ENCODE measurements around the gene TGFBR3.

TGFBR3 gene

DNA sequence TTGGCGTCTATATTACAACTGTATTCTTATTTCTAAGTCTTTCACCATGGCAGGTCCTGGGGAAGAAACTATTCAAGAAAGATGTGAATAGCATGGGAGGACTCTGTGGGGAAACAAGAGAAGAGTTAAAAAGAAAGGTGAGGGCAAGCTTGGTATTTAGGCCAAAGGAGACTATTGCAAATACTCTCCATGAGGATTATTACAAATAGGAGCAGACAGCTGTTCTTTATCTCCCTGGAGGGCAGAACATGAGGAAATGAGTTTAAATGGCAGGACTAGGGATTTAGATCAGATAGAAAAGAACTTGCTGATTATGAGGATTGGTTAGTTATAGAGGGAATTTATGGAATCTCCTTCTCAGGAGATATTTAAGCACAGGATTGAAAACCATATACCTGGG lies 198.5 kb downstream of the TGFBR3 start:
- peak; percentile 38 to 84 for DNase-seq

DNA sequence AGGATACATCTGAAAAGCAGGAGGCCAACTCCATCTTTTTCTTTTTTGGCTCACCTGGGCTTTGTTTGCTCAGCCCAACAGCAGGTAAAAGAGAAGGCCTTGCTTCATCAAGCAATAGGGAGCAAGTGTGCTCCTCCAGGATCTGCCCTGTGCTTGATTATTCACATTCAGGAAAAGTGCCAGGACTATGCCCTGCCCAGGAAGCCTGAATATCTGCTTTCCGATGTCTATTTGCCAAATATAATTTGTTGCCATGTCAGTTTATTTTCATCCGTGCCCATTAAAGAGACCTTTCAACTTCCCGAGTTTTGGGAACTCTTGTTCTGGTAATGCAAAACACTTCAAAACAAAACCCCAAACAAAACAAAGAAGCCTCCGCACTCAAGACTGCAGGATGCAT lies 200.0 kb downstream of the TGFBR3 start:
- Histone ChIP-seq H3K14ac (ENCODE audit: low read length) (no peak overlapping the region), H2AK5ac (ENCODE audit: low read length) (no peak overlapping the region), H2BK120ac (ENCODE audit: insufficient read depth, low read length, poor library complexity) (no peak overlapping the region), H4K91ac (ENCODE audit: low read depth, low read length) (no peak overlapping the region), H2BK5ac (ENCODE audit: low read depth, low read length, poor library complexity) (no peak overlapping the region), H3K9me3 (ENCODE audit: insufficient read depth, low read depth, low read length) (no peaks in the 10 kb centered on the region), H2AFZ (ENCODE audit: insufficient read depth, low read length, poor library complexity) (no peak overlapping the region), H4K12ac (ENCODE audit: low read depth, low read length) (no peak overlapping the region), H3K18ac (ENCODE audit: low read length) (no peak overlapping the region), H3K4me2 (ENCODE audit: low read length) (no peak overlapping the region), H3K4ac (ENCODE audit: low read depth, low read length) (no peak overlapping the region), H2BK12ac (ENCODE audit: low read length) (no peak overlapping the region), H4K8ac (ENCODE audit: low read depth, low read length) (no peak overlapping the region), H3K4me1 (ENCODE audit: control insufficient read depth in 1 of 2, insufficient read depth in 2 of 2, low read length in 2 of 2) (no peaks in the 10 kb centered on the region), H3K79me2 (ENCODE audit: control insufficient read depth, insufficient read depth, low read length, poor library complexity) (no peaks in the 10 kb centered on the region), H3K79me1 (ENCODE audit: low read length) (no peaks in the 10 kb centered on the region), H3K9ac (ENCODE audit: low read length) (no peak overlapping the region), H3K4me3 (ENCODE audit: low read depth, low read length) (no peak overlapping the region), H3K23ac (ENCODE audit: low read length) (no peak overlapping the region), H3K36me3 (ENCODE audit: control insufficient read depth in 1 of 2, insufficient read depth in 2 of 2, low read length in 2 of 2) (no peaks in the 10 kb centered on the region), H3K27ac (ENCODE audit: low read depth, low read length) (no peak overlapping the region), H3K27me3 (ENCODE audit: insufficient read depth, low read length) (no peaks in the 10 kb centered on the region)
- no peak for DNase-seq
- WGBS (ENCODE audit: extremely low coverage, insufficient coverage, insufficient read length) = no CpG with 5 or more reads among the region's 4 CpGs

More for the DNA sequence above, 198.5 kb downstream of the TGFBR3 start:
- no peaks in the 10 kb centered on the region for H3K79me2 ChIP-seq (ENCODE audit: control insufficient read depth, insufficient read depth, low read length, poor library complexity)
- no CpG with 5 or more reads among the region's 1 CpG for WGBS (ENCODE audit: extremely low coverage, insufficient coverage, insufficient read length)
- H3K18ac ChIP-seq (ENCODE audit: low read length) = no peak overlapping the region
- no peak overlapping the region for H3K27ac ChIP-seq (ENCODE audit: low read depth, low read length)
- no peak overlapping the region for H2AK5ac ChIP-seq (ENCODE audit: low read length)
- H2BK12ac ChIP-seq (ENCODE audit: low read length) = no peak overlapping the region
- H3K4me1 ChIP-seq (ENCODE audit: control insufficient read depth in 1 of 2, insufficient read depth in 2 of 2, low read length in 2 of 2) = no peaks in the 10 kb centered on the region
- H3K4ac ChIP-seq (ENCODE audit: low read depth, low read length) = no peak overlapping the region
- no peak overlapping the region for H3K4me3 ChIP-seq (ENCODE audit: low read depth, low read length)
- no peaks in the 10 kb centered on the region for H3K9me3 ChIP-seq (ENCODE audit: insufficient read depth, low read depth, low read length)
- H4K12ac ChIP-seq (ENCODE audit: low read depth, low read length) = no peak overlapping the region
- H3K4me2 ChIP-seq (ENCODE audit: low read length) = no peak overlapping the region
- H3K9ac ChIP-seq (ENCODE audit: low read length) = no peak overlapping the region
- H3K23ac ChIP-seq (ENCODE audit: low read length) = no peak overlapping the region
- H4K8ac ChIP-seq (ENCODE audit: low read depth, low read length) = no peak overlapping the region
- H3K14ac ChIP-seq (ENCODE audit: low read length) = no peak overlapping the region
- no peak overlapping the region for H2AFZ ChIP-seq (ENCODE audit: insufficient read depth, low read length, poor library complexity)
- no peaks in the 10 kb centered on the region for H3K27me3 ChIP-seq (ENCODE audit: insufficient read depth, low read length)
- no peak overlapping the region for H2BK120ac ChIP-seq (ENCODE audit: insufficient read depth, low read length, poor library complexity)
- no peak overlapping the region for H4K91ac ChIP-seq (ENCODE audit: low read depth, low read length)
- H3K79me1 ChIP-seq (ENCODE audit: low read length) = no peaks in the 10 kb centered on the region
- no peaks in the 10 kb centered on the region for H3K36me3 ChIP-seq (ENCODE audit: control insufficient read depth in 1 of 2, insufficient read depth in 2 of 2, low read length in 2 of 2)
- no peak overlapping the region for H2BK5ac ChIP-seq (ENCODE audit: low read depth, low read length, poor library complexity)

DNA sequence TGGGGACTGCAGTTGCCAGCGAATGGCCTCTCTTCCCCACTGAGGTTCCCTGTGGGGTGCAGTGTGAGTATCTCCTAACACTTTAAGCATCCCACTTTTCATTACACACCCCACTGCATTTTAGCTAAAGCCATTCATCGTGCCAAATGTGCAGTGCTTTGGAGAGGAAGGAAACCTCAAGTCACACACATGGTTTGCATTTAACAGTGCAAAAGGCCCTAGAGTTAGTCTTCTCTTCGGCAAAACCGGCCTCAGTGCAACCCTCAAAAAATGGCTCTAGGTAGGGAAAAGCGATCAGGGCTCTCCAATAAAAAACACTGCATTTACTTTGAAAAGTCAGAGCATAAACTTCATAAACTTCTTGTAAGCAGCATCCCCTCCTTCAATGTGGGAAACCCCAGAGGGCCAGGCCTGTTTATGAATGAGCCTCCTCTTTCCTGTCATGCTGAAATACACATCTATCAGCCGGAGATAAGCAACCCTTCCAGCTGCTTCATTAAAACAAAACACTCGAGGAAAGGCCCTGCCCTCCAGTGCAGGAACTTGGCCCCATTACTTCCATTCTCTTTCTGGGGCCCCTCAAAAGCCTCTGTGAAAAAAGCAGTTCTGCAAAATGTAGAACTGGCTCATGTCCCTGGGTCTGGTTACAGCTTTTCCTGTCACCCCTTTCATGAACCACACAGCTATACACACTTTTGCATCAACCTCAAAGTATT lies 201.3 kb downstream of the TGFBR3 start:
- no peaks in the 10 kb centered on the region for H3K79me2 ChIP-seq (ENCODE audit: control insufficient read depth, insufficient read depth, low read length, poor library complexity)
- DNase-seq = no peak
- no CpG with 5 or more reads among the region's 7 CpGs for WGBS (ENCODE audit: extremely low coverage, insufficient coverage, insufficient read length)
- no peak overlapping the region for H3K14ac ChIP-seq (ENCODE audit: low read length)
- H2BK12ac ChIP-seq (ENCODE audit: low read length) = no peak overlapping the region
- H4K12ac ChIP-seq (ENCODE audit: low read depth, low read length) = no peak overlapping the region
- H3K4ac ChIP-seq (ENCODE audit: low read depth, low read length) = no peak overlapping the region
- H2BK5ac ChIP-seq (ENCODE audit: low read depth, low read length, poor library complexity) = no peak overlapping the region
- no peaks in the 10 kb centered on the region for H3K27me3 ChIP-seq (ENCODE audit: insufficient read depth, low read length)
- H3K4me1 ChIP-seq (ENCODE audit: control insufficient read depth in 1 of 2, insufficient read depth in 2 of 2, low read length in 2 of 2) = no peaks in the 10 kb centered on the region
- no peak overlapping the region for H3K23ac ChIP-seq (ENCODE audit: low read length)
- H2BK120ac ChIP-seq (ENCODE audit: insufficient read depth, low read length, poor library complexity) = no peak overlapping the region
- H3K4me2 ChIP-seq (ENCODE audit: low read length) = no peak overlapping the region
- no peaks in the 10 kb centered on the region for H3K79me1 ChIP-seq (ENCODE audit: low read length)
- H3K18ac ChIP-seq (ENCODE audit: low read length) = no peak overlapping the region
- H3K27ac ChIP-seq (ENCODE audit: low read depth, low read length) = no peak overlapping the region
- no peak overlapping the region for H4K8ac ChIP-seq (ENCODE audit: low read depth, low read length)
- no peak overlapping the region for H3K9ac ChIP-seq (ENCODE audit: low read length)
- H3K9me3 ChIP-seq (ENCODE audit: insufficient read depth, low read depth, low read length) = no peaks in the 10 kb centered on the region
- no peaks in the 10 kb centered on the region for H3K36me3 ChIP-seq (ENCODE audit: control insufficient read depth in 1 of 2, insufficient read depth in 2 of 2, low read length in 2 of 2)
- no peak overlapping the region for H2AK5ac ChIP-seq (ENCODE audit: low read length)
- H3K4me3 ChIP-seq (ENCODE audit: low read depth, low read length) = no peak overlapping the region
- H2AFZ ChIP-seq (ENCODE audit: insufficient read depth, low read length, poor library complexity) = no peak overlapping the region
- H4K91ac ChIP-seq (ENCODE audit: low read depth, low read length) = no peak overlapping the region

DNA sequence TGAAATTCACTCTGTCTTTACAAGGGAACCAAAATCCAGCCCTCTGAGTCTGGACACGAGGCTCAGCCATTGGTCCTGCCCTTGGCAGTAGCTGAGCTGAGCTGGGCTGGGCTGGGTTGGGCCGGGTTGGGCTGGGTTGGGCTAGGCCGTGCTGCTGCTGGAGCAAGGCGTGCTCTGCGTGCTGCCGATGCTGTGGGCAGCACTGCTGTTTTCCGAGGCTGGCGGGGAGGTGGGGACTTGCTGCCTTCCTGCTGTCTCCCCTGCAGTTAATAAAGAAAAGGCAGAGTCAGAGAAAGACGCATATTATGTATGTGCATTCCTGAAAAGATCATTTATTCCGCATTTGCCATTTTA lies 202.4 kb downstream of the TGFBR3 start:
- Histone ChIP-seq H2BK12ac (ENCODE audit: low read length) (no peak overlapping the region), H3K9me3 (ENCODE audit: insufficient read depth, low read depth, low read length) (no peaks in the 10 kb centered on the region), H3K23ac (ENCODE audit: low read length) (no peak overlapping the region), H3K27ac (ENCODE audit: low read depth, low read length) (no peak overlapping the region), H3K79me2 (ENCODE audit: control insufficient read depth, insufficient read depth, low read length, poor library complexity) (no peaks in the 10 kb centered on the region), H4K12ac (ENCODE audit: low read depth, low read length) (no peak overlapping the region), H3K4ac (ENCODE audit: low read depth, low read length) (no peak overlapping the region), H2AFZ (ENCODE audit: insufficient read depth, low read length, poor library complexity) (no peak overlapping the region), H4K91ac (ENCODE audit: low read depth, low read length) (no peak overlapping the region), H3K36me3 (ENCODE audit: control insufficient read depth in 1 of 2, insufficient read depth in 2 of 2, low read length in 2 of 2) (no peaks in the 10 kb centered on the region), H3K18ac (ENCODE audit: low read length) (no peak overlapping the region), H2BK5ac (ENCODE audit: low read depth, low read length, poor library complexity) (no peak overlapping the region), H3K4me3 (ENCODE audit: low read depth, low read length) (no peak overlapping the region), H2AK5ac (ENCODE audit: low read length) (no peak overlapping the region), H3K79me1 (ENCODE audit: low read length) (no peaks in the 10 kb centered on the region), H3K4me2 (ENCODE audit: low read length) (no peak overlapping the region), H4K8ac (ENCODE audit: low read depth, low read length) (no peak overlapping the region), H3K4me1 (ENCODE audit: control insufficient read depth in 1 of 2, insufficient read depth in 2 of 2, low read length in 2 of 2) (no peaks in the 10 kb centered on the region), H3K9ac (ENCODE audit: low read length) (no peak overlapping the region), H3K27me3 (ENCODE audit: insufficient read depth, low read length) (no peaks in the 10 kb centered on the region), H3K14ac (ENCODE audit: low read length) (no peak overlapping the region), H2BK120ac (ENCODE audit: insufficient read depth, low read length, poor library complexity) (no peak overlapping the region)
- no peak for DNase-seq
- no CpG with 5 or more reads among the region's 10 CpGs for WGBS (ENCODE audit: extremely low coverage, insufficient coverage, insufficient read length)

Measured in trophoblast cell (in vitro differentiated cells and primary cell).